ENCODE results near the gene LRP1B.

GRCh38 chr2:141633132-141633531 is 497.7 kb downstream of the LRP1B start:
- TF ChIP-seq RCOR1 (IDR thresholded peaks at IDR 0.05; ENCODE audit: low read length) (no peak), POLR2AphosphoS5 (IDR thresholded peaks at IDR 0.05; ENCODE audit: low read depth, low read length) (no peak), FOXM1 (IDR thresholded peaks at IDR 0.05; ENCODE audit: low read depth) (no peak), TAF1 (IDR thresholded peaks at IDR 0.05; ENCODE audit: borderline replicate concordance, low read depth, low read length) (no peak), CTCF (IDR thresholded peaks at IDR 0.05) (no peak)
